GM12878 (cell line): ENCODE data around the gene CRY1.

Experiments used
- ASH2L ChIP-seq: fragments of 300-600, 200-600 bp; sonication (generic); IDR thresholded peaks from 2 replicates; pipeline ENCODE4 v1.6.1; 2017; ENCODE audit warnings: low read depth, mild to moderate bottlenecking, borderline replicate concordance
- CTCF ChIP-seq, 3 experiments: IDR thresholded peaks in 2 of 3; conservative IDR thresholded peaks in 1 of 3; 2 replicates each; pipeline ENCODE4 v1.5.1; 2011; ENCODE audit warnings: low read depth in 3 of 3, low read length in 3 of 3, mild to moderate bottlenecking in 3 of 3, control low read depth in 2 of 3, moderate library complexity in 2 of 3, inconsistent platforms in 1 of 3, mixed read lengths in 1 of 3; ENCODE audit not compliant: control insufficient read depth in 2 of 3, insufficient read depth in 1 of 3; ENCODE audit errors: extremely low read depth in 1 of 3
- E4F1 ChIP-seq: fragments of 450-650 bp; IDR thresholded peaks from 2 replicates; pipeline ENCODE4 v1.6.1; 2018; ENCODE audit warnings: borderline replicate concordance, mild to moderate bottlenecking; ENCODE audit not compliant: partially characterized antibody
- EZH2 ChIP-seq: IDR thresholded peaks from 2 replicates; pipeline ENCODE4 v1.6.1; 2012; ENCODE audit warnings: low read depth, mild to moderate bottlenecking, control low read depth, inconsistent platforms, low read length, borderline replicate concordance; ENCODE audit not compliant: control insufficient read depth
- HDAC2 ChIP-seq: fragments of 200-600 bp; sonication (generic); IDR thresholded peaks from 2 replicates; pipeline ENCODE4 v1.6.1; 2017
- KDM1A ChIP-seq: fragments of 200-600 bp; sonication (generic); IDR thresholded peaks from 2 replicates; pipeline ENCODE4 v1.6.1; 2016; ENCODE audit warnings: borderline replicate concordance
- MYC ChIP-seq: IDR thresholded peaks from 2 replicates; pipeline ENCODE4 v1.6.1; 2011; ENCODE audit warnings: mild to moderate bottlenecking, low read length, moderate library complexity, inconsistent platforms; ENCODE audit not compliant: insufficient read depth, insufficient replicate concordance, insufficient read length, severe bottlenecking
- NFIC ChIP-seq: IDR thresholded peaks from 2 replicates; pipeline ENCODE4 v1.6.1; 2012; ENCODE audit warnings: low read depth, mild to moderate bottlenecking, inconsistent platforms, low read length, moderate library complexity
- RAD21 ChIP-seq: IDR thresholded peaks from 2 replicates; pipeline ENCODE4 v1.6.1; 2011; ENCODE audit warnings: mild to moderate bottlenecking, low read depth, low read length, moderate library complexity; ENCODE audit not compliant: insufficient read depth
- REST ChIP-seq: IDR thresholded peaks from 2 replicates; pipeline ENCODE4 v1.6.1; 2012; ENCODE audit warnings: mild to moderate bottlenecking, low read depth, low read length
- SP1 ChIP-seq: IDR thresholded peaks from one replicate; pipeline ENCODE4 v1.6.1; 2011; ENCODE audit warnings: low read depth, low read length
- SREBF1 ChIP-seq: IDR thresholded peaks from 2 replicates; pipeline ENCODE4 v1.6.1; 2012; ENCODE audit warnings: mild to moderate bottlenecking, low read length
- USF2 ChIP-seq: IDR thresholded peaks from 2 replicates; pipeline ENCODE4 v1.6.1; 2011; ENCODE audit warnings: low read depth, low read length, improper control_type of control experiment, borderline replicate concordance
- YY1 ChIP-seq: IDR thresholded peaks from 2 replicates; pipeline ENCODE4 v1.6.1; 2011; ENCODE audit warnings: low read depth, mild to moderate bottlenecking, low read length

GRCh38 chr12:106973545-106973944 is 119.8 kb downstream of the CRY1 start:
- TF ChIP-seq SP1 (no peak), REST (no peak), YY1 (no peak), USF2 (no peak), SREBF1 (no peak), CTCF (IDR thresholded peaks at IDR 0.05 in 2 of 3, conservative IDR thresholded peaks at IDR 0.05 in 1 of 3; ENCODE audit: control insufficient read depth in 2 of 3, extremely low read depth in 1 of 3, insufficient read depth in 1 of 3, low read depth in 3 of 3, low read length in 3 of 3) (no peak), HDAC2 (no peak), EZH2 (no peak), E4F1 (no peak), ASH2L (no peak), KDM1A (no peak), MYC (no peak), NFIC (no peak), RAD21 (no peak)
